Sigmoid colon (tissue), 3 donors: Measurements from ENCODE around the gene BRIX1.

Experiments used
- POLR2A ChIP-seq, 2 donors: fragments of 450-650 bp; IDR thresholded peaks; one replicate each; pipeline ENCODE4 v1.6.1; 2016; ENCODE audit warnings: antibody characterized with exemption in 2 of 2, mild to moderate bottlenecking in 2 of 2, moderate library complexity in 2 of 2
- TF ChIP-seq, protein P1 (sequence below), 4 experiments: fragments of 450-650 bp in 3 of 4; fragments of 200-600 bp in 1 of 4; IDR thresholded peaks; one replicate each; pipeline ENCODE4 v1.5.1; 2016 to 2019; ENCODE audit warnings: antibody characterized with exemption in 4 of 4, mild to moderate bottlenecking in 3 of 4, moderate library complexity in 2 of 4

DNA sequence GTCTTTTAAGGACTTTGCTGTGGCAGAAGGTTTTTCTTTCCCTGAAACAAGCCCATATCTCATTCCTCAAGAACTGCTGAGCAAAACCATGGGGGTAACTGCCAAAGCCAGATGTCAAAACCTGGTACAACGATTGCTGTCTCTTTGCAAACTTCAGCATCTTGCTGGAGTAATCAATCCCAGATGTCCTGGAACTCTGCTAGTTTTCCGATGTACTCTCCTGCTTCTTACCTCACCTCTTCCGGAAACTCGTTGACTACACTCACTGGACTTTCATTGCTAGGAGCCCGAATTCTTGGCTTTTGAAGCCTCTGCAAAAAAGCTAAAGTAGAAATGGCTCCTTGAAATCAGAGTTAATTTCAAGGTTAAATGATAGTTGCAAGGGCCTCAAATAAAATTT lies 23.5 kb upstream of the BRIX1 start:
- TF ChIP-seq, protein P1, sequence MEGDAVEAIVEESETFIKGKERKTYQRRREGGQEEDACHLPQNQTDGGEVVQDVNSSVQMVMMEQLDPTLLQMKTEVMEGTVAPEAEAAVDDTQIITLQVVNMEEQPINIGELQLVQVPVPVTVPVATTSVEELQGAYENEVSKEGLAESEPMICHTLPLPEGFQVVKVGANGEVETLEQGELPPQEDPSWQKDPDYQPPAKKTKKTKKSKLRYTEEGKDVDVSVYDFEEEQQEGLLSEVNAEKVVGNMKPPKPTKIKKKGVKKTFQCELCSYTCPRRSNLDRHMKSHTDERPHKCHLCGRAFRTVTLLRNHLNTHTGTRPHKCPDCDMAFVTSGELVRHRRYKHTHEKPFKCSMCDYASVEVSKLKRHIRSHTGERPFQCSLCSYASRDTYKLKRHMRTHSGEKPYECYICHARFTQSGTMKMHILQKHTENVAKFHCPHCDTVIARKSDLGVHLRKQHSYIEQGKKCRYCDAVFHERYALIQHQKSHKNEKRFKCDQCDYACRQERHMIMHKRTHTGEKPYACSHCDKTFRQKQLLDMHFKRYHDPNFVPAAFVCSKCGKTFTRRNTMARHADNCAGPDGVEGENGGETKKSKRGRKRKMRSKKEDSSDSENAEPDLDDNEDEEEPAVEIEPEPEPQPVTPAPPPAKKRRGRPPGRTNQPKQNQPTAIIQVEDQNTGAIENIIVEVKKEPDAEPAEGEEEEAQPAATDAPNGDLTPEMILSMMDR (IDR thresholded peaks at IDR 0.05) = no peak
- no peak for TF ChIP-seq POLR2A (IDR thresholded peaks at IDR 0.05)
